NCI-H1694 (cell line): Measurements from ENCODE around the gene OR13C8.

Experiments used
- DNase-seq: peaks from one replicate; lab custom pipeline; 2025; lab: John Stamatoyannopoulos, UW

Gene OR13C8

GRCh38 chr9:104611213-104611612 lies 42.2 kb downstream of the OR13C8 start:
- no peak for DNase-seq

GRCh38 chr9:104617418-104617817 lies 48.5 kb downstream of the OR13C8 start:
- DNase-seq = no peak

GRCh38 chr9:104618104-104618503 lies 49.1 kb downstream of the OR13C8 start, which contains the start of gene OR13C9:
TSS of gene OR13C9 (minus strand) at chr9:104618204. CDS start at chr9:104618204, 0 bp downstream.
- DNase-seq = no peak
